Epithelial cell of proximal tubule (primary cell): ENCODE results near the gene FNIP2. TPM values are rescaled to one million over a fixed set of nuclear protein-coding genes. Genes with fewer than 3 reads are reported as not detected.
A peak's percentile ranks its signal among the peaks of the same experiment; 100 is the strongest.
"Not testable (repeated sequence)": the region's sequence is repeated elsewhere in the genome, so short reads cannot be mapped to it uniquely, and the experiment has no call there.

Experiments used
- DNase-seq: peaks from one replicate; pipeline ENCODE4 v3.0.0-alpha.2; 2011; ENCODE audit warnings: low read depth
- H3K4me3 ChIP-seq: 2 replicates; pipeline ENCODE4 v1.5.1; 2011; ENCODE audit warnings: low read depth, mild to moderate bottlenecking, low read length
- total RNA-seq: library from RNA; depleted of rRNA; stranded (reverse); fragments of >200 nt; gene quantifications from 2 replicates; pipeline ENCODE4 v1.2.3, GENCODE V29; 2015
- TF ChIP-seq, protein P1 (sequence below): conservative IDR thresholded peaks from 2 replicates; pipeline ENCODE4 v1.5.1; 2012; ENCODE audit warnings: low read depth, mild to moderate bottlenecking, low read length

The FNIP2 gene
- total RNA-seq, 1 donor from 2014 or later: 16.2 TPM

- no peak for DNase-seq
- TF ChIP-seq, protein P1, sequence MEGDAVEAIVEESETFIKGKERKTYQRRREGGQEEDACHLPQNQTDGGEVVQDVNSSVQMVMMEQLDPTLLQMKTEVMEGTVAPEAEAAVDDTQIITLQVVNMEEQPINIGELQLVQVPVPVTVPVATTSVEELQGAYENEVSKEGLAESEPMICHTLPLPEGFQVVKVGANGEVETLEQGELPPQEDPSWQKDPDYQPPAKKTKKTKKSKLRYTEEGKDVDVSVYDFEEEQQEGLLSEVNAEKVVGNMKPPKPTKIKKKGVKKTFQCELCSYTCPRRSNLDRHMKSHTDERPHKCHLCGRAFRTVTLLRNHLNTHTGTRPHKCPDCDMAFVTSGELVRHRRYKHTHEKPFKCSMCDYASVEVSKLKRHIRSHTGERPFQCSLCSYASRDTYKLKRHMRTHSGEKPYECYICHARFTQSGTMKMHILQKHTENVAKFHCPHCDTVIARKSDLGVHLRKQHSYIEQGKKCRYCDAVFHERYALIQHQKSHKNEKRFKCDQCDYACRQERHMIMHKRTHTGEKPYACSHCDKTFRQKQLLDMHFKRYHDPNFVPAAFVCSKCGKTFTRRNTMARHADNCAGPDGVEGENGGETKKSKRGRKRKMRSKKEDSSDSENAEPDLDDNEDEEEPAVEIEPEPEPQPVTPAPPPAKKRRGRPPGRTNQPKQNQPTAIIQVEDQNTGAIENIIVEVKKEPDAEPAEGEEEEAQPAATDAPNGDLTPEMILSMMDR: no peak
- no peak overlapping the region for H3K4me3 ChIP-seq
Observed at GRCh38 chr4:158906073-158906472, 137.2 kb downstream of the FNIP2 start.

DNA sequence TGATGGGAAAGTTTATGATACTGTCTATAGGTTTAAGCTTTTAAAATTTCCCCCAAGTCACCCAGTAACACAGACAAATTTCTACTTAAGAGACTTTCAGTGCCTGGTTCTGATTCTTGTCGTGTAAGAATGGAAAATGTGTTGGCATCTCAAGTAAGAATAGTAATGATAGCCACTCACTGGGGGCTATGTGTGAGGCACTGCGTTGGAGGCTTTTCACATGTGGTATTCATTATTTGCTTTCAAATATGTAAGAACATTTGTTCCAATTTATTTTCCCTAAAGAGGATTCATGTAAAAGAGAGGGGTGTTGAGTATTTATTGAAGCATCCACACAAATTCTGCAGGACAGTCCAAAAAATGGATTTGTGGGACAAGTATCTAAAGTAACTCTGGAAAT, 143.6 kb downstream of the FNIP2 start:
- no peak for DNase-seq
- TF ChIP-seq, protein P1: no peak
- H3K4me3 ChIP-seq: no peak overlapping the region

DNA sequence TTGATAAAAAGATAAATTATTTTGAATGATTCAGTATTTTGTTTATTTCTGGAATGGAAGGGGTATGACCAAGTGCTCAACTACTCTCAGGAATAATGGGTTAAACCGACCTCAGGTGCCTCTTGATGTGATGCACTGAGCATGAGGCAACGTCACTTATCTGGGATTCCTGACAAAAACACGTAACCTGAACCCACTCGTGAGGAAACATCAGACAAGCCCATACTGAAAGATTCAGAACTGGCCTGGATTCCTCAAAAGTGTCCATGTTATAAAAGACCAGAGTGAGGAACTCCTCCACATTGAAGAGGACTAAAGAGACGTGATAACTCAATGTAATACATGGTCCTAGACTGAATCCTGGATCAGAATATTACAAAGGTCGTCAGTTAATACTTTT, 144.0 kb downstream of the FNIP2 start:
- H3K4me3 ChIP-seq: no peak overlapping the region
- TF ChIP-seq, protein P1: no peak
- DNase-seq: no peak

GRCh38 chr4:158913766-158914165, 144.9 kb downstream of the FNIP2 start:
- TF ChIP-seq, protein P1: no peak
- no peak for DNase-seq
- no peak overlapping the region for H3K4me3 ChIP-seq

- DNase-seq: peak; percentile 44
- TF ChIP-seq, protein P1: no peak
- no peak overlapping the region for H3K4me3 ChIP-seq
Observed at GRCh38 chr4:158914218-158914617, 145.4 kb downstream of the FNIP2 start.

GRCh38 chr4:158915683-158916241, 146.9 kb downstream of the FNIP2 start:
- DNase-seq: no peak
- TF ChIP-seq, protein P1: no peak
- no peak overlapping the region for H3K4me3 ChIP-seq

DNA sequence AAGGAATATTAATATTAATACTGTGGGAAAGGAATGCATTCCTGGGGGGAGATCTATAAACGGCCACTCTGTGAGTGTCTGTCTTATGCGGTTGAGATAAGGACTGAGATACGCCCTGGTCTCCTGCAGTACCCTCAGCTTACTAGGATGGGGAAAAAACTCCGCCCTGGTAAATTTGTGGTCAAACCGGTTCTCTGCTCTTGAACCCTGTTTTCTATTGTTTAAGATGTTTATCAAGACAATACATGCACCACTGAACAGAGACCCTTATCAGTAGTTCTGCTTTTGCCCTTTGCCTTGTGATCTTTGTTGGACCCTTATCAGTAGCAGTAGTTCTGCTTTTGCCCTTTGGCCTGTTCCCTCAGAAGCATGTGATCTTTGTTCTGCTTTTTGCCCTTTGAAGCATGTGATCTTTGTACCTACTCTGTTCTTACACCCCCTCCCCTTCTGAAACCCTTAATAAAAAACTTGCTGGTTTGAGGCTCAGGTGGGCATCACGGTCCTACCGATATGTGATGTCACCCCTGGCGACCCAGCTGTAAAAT, 151.7 kb downstream of the FNIP2 start:
- H3K4me3 ChIP-seq, DNase-seq: not testable (repeated sequence)

DNA sequence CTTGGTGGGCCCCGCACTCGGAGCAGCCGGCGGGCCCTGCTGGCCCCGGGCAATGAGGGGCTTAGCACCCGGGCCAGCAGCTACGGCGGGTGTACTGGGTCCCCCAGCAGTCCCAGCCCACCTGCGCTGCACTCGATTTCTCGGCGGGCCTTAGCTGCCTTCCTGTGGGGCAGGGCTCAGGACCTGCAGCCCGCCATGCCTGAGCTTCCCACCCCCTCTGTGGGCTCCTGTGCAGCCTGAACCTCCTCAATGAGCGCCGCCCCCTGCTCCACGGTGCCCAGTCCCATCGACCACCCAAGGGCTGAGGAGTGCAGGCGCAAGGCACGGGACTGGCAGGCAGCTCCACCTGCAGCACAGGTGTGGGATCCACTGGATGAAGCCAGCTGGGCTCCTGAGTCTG, 158.9 kb downstream of the FNIP2 start:
- not testable (repeated sequence) for DNase-seq, H3K4me3 ChIP-seq
